Measurements from ENCODE around the gene SALL2.

SALL2 gene

DNA sequence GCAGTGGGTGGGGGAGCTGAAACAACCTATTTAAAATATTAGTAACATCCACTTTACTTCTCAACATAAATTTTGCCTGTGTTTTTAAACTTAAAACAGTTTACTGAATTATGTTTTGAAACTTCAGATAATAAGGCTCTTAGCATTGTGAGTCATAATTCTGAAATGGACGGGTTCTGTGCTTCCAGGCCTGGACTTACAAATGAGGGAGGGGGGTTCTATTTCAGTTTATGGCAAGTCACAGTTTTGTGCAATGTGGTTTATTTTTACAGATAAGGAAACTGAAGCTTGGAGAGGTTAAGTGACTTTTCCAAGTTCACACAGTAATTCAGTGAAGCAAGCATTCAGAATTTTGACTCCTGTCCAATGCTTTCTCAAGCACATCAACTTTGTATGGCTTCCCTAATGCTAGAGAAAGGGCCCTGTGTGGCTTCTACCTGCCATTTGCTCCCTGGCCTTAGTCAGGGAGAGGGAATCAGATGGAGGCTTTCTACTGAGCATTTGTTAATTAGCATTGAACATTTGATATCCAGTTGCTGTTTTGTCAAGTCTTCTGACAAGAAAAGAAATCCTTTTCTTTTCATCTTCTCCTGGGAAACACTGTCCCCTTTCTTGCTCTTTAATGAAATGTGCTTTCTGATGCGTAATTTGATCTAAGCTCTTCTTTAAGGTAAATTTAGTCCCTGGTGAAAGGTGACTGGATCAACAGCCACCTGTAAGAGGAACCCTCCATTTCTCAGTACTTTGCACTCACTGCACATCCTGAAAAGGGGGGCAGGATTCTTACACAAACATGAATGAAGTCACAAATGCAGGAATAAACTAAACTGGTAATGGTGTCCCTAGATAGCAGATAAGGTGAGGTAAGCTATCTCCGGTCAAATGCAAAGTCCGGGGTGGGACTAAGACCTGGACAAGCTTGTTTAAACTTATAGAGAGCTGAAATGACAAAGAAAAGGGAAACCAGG, 2.5 kb upstream of the SALL2 start:
- no peak for DNase-seq (ENCODE audit: extremely low read depth in 1 of 2, low read depth in 1 of 2)

- DNase-seq (ENCODE audit: extremely low read depth in 1 of 2, low read depth in 1 of 2), result no peak
Measured at GRCh38 chr14:21527318-21527679, 1.2 kb upstream of the SALL2 start.

DNA sequence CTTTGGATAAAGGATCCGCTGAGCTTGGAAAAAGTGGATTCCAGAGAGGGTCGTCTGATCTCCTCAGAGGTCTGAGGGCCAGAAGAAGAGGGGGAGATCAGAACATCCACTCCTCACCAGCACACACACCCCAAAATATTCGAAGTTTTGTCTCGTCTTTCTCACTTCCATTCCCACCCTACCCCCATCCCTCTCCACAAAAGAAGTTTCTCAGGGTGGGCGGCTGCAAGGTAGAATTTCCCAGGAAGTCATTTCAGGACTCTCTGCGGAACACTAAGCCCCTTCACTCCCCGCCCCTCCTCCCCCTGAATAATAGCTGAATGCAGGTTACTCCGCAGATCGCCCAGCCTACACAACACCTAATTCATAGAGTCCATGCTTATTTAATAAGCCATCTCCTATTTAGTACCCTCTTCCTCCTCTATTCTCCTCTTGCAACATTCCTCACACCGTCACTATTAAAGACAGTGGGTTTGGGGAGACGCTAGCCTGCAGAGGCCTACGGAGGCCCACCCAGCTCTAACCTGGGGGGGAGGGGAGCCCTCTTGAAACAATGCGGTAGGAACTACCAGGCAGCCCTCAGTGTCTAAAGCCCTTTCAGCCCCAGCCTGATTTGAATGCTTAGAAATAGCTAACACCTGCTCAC, 649 bp upstream of the SALL2 start:
- no peak for DNase-seq (ENCODE audit: extremely low read depth in 1 of 2, low read depth in 1 of 2)

- DNase-seq (ENCODE audit: extremely low read depth in 1 of 2, low read depth in 1 of 2), result no peak
Measured at GRCh38 chr14:21525571-21525961, 580 bp downstream of the SALL2 start.

DNA sequence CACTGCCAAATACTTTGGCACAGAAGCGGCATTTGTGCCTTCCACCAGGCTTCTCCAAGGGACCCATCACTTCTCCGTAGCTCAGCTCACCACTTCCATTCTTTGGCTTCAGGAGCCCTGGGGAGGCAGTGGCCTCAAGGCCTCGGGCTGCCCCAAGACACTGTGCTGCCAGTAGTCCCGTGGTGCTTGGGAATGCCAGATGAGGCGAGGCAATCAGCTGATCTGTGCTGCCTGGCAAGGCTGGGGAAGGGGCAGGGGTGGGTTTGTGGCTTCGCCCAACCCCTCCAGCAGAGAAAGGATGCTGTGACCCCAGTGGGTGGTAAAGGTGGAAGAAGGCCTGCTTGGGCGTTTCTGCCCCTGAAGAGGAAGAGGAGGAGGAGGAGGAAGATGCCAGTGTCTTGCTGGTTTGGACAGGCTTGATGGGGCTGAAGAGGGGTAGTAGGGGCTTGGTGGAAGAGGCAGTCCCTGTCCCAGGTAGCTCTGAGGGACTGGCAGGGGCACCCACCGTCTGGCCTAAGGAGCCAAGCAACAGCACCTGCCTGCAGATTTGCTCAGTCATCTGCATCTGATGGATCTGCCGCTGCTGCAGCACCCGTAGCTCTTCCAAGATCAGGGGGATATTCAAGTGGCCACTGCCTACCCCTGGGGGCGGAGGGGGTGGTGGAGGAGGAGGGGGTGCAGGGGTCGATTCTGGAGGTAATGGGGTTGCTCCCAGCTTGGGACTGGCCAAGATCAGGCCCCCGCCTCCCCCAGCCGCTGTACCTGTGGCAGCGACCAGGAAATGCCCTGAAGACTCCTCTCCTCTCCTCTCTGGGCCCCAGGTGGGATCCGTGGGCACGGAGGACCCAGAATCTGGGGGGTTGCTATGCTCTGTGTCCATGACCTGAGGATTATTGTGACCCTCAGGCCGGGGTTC, 1.3 kb downstream of the SALL2 start:
- DNase-seq (ENCODE audit: extremely low read depth in 1 of 2, low read depth in 1 of 2), result no peak

- DNase-seq (ENCODE audit: extremely low read depth in 1 of 2, low read depth in 1 of 2), result no peak
Measured at GRCh38 chr14:21523203-21523602, 2.9 kb downstream of the SALL2 start.

DNA sequence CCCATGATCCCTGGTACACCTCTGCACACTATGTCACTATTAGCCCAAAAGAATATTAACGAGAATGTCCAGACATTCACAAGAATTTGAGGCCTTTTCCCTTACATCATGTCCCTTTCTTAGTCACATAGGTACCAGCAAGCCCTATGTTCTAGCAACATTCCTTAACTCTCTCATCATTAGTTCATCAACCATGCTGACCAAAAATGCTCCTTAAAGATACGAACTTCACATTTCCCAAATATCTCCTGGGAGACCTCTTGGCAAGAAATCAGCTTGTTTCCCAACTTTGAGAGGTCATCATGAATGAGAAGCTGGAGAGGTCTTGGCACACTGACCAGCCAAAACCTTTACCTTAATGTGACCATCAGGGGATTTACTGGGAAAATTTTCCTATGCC, 4.6 kb downstream of the SALL2 start:
- no peak for DNase-seq (ENCODE audit: extremely low read depth in 1 of 2, low read depth in 1 of 2)

GRCh38 chr14:21520767-21521166, 5.4 kb downstream of the SALL2 start:
- DNase-seq (ENCODE audit: extremely low read depth in 1 of 2, low read depth in 1 of 2), result no peak

GRCh38 chr14:21518725-21519124, 7.4 kb downstream of the SALL2 start:
- DNase-seq (ENCODE audit: extremely low read depth in 1 of 2, low read depth in 1 of 2), result no peak

- DNase-seq (ENCODE audit: extremely low read depth in 1 of 2, low read depth in 1 of 2), result no peak
Measured at GRCh38 chr14:21514341-21514740, 11.8 kb downstream of the SALL2 start.

- DNase-seq (ENCODE audit: extremely low read depth in 1 of 2, low read depth in 1 of 2), result peak; percentile 82 to 88
Measured at GRCh38 chr14:21510735-21511657, 15.2 kb downstream of the SALL2 start, which contains the start of gene METTL3. Gene METTL3 (minus strand): TSS chr14:21511340. CDS start chr14:21511223, 117 bp downstream.

- DNase-seq (ENCODE audit: extremely low read depth in 1 of 2, low read depth in 1 of 2), result no peak
Measured at GRCh38 chr14:21509432-21510143, 16.6 kb downstream of the SALL2 start.

DNA sequence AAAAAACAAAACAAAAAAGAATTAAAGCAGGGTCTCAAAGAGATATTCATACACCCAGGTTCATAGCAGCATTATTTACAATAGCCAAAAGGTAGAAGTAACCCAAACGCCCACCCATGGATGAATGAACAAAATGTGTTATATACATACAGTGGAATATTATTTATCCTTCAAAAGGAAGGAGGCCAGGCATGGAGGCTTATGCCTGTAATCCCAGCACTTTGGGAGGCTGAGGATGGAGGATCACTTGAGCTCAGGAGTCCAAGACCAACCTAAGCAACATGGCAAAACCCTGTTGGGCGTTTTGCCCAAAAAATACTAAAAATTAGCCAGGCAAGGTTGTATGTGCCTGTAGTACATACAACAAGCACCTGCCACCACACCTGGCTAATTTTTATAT, 19.6 kb downstream of the SALL2 start:
- no peak for DNase-seq (ENCODE audit: extremely low read depth in 1 of 2, low read depth in 1 of 2)

GRCh38 chr14:21505012-21505553, 21.1 kb downstream of the SALL2 start:
- no peak for DNase-seq (ENCODE audit: extremely low read depth in 1 of 2, low read depth in 1 of 2)

DNA sequence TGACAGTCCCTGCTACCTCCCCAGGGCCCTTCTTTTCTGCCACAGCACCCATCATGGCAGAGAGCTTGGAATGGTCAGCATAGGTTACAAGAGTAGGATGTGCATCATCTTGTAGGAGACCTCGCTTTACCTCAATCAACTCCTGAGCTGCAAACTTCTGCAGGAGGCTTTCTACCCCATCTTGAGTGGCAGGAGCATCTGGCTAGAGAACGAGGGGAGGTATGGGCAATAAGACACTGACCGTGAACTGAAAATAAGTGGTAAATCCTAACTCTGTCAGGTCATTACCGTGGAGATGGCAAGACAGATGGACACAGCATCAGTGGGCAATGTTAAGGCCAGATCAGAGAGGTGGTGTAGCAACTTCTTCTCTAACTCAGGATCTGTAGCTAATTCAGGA, 22.8 kb downstream of the SALL2 start:
- no peak for DNase-seq (ENCODE audit: extremely low read depth in 1 of 2, low read depth in 1 of 2)

- no peak for DNase-seq (ENCODE audit: extremely low read depth in 1 of 2, low read depth in 1 of 2)
Measured at GRCh38 chr14:21501568-21501967, 24.6 kb downstream of the SALL2 start.

- DNase-seq (ENCODE audit: extremely low read depth in 1 of 2, low read depth in 1 of 2), result no peak
Measured at GRCh38 chr14:21498540-21499526, 27.3 kb downstream of the SALL2 start.

DNA sequence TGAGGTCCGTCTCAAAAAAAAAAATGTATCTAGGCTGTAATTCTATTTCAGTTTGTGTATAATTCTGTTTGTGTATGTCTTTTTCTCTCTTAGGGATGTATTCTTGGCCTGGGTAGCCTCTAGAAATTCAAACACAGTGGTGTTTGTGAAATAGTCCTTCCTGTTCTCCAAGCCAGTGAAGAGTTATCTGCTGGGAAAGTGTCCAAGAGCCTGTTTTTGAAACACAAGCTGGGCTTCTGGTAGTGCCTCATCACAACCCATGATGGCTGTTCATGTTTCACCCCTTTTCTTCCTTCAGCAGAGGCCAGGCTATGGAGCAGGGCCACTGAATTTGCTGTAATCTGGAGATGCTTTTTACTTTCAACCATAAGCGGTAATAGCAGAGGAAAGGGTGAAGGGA, 29.7 kb downstream of the SALL2 start:
- DNase-seq (ENCODE audit: extremely low read depth in 1 of 2, low read depth in 1 of 2), result no peak
